IMR-90 (cell line): ENCODE results near the gene USH2A. TPM values are rescaled to one million over a fixed set of nuclear protein-coding genes. Genes with fewer than 3 reads are reported as not detected.

Experiments used
- ATAC-seq: fragments of 200-7000 bp; cut with Tn5 transposase; 2 replicates; pipeline ENCODE4 v1.9.1; 2020; ENCODE audit warnings: low read depth, mild to moderate bottlenecking, moderate library complexity
- BruUV-seq: library from RNA; stranded (reverse); fragments of 400-500 nt; replicated peaks from 2 replicates; lab custom pipeline; 2021; lab: Mats Ljungman, UMichigan
- CTCF ChIA-PET: fragments of 300-600 bp; formaldehyde crosslinking; extraction: SDS; loops from one replicate; lab custom pipeline; 2021; ENCODE audit warnings: antibody characterized with exemption; lab: Yijun Ruan, JAX
- POLR2A ChIA-PET: fragments of 300-600 bp; sonication (Branson Sonifier 250); formaldehyde crosslinking; loops from one replicate; lab custom pipeline; 2022; ENCODE audit warnings: antibody characterized with exemption; ENCODE audit not compliant: unreplicated experiment; lab: Charles Lee
- DNase-seq: peaks from one replicate; pipeline ENCODE4 v3.0.0; 2013
- H2AFZ ChIP-seq: replicated peaks from 2 replicates; pipeline ENCODE3; 2013; ENCODE audit warnings: low read length, mild to moderate bottlenecking; ENCODE audit not compliant: poor library complexity
- H2AK5ac ChIP-seq: 2 replicates; pipeline ENCODE4 v1.6.1; 2013; ENCODE audit warnings: low read depth, low read length, inconsistent platforms
- H2AK9ac ChIP-seq: replicated peaks from 2 replicates; pipeline ENCODE3; 2013; ENCODE audit warnings: mild to moderate bottlenecking, low read depth, low read length, moderate library complexity; ENCODE audit not compliant: poor library complexity
- H2BK120ac ChIP-seq: 2 replicates; pipeline ENCODE4 v1.6.1; 2013; ENCODE audit warnings: low read depth, low read length, inconsistent platforms
- H2BK15ac ChIP-seq: 3 replicates; pipeline ENCODE4 v1.6.1; 2013; ENCODE audit warnings: low read depth, low read length, inconsistent platforms
- H2BK20ac ChIP-seq: 2 replicates; pipeline ENCODE4 v1.6.1; 2013; ENCODE audit warnings: low read depth, mild to moderate bottlenecking, inconsistent platforms, low read length, moderate library complexity
- H2BK5ac ChIP-seq: 2 replicates; pipeline ENCODE4 v1.6.1; 2013; ENCODE audit warnings: mild to moderate bottlenecking, low read depth, low read length, inconsistent platforms; ENCODE audit not compliant: poor library complexity, severe bottlenecking
- H3K14ac ChIP-seq: replicated peaks from 2 replicates; pipeline ENCODE4 v1.6.1; 2013; ENCODE audit warnings: low read depth, low read length, inconsistent platforms
- H3K18ac ChIP-seq: 2 replicates; pipeline ENCODE4 v1.6.1; 2013; ENCODE audit warnings: low read depth, low read length, control low read depth
- H3K23ac ChIP-seq: 2 replicates; pipeline ENCODE4 v1.6.1; 2013; ENCODE audit warnings: low read depth, low read length, inconsistent platforms
- H3K27ac ChIP-seq: 2 replicates; pipeline ENCODE4 v1.5.1; 2013; ENCODE audit warnings: mild to moderate bottlenecking, control low read depth, low read length; ENCODE audit not compliant: insufficient read depth
- H3K27me3 ChIP-seq: 2 replicates; pipeline ENCODE4 v1.6.1; 2013; ENCODE audit warnings: low read length; ENCODE audit not compliant: control insufficient read depth, insufficient read depth
- H3K36me3 ChIP-seq: 2 replicates; pipeline ENCODE4 v1.6.1; 2013; ENCODE audit warnings: low read length, mixed read lengths; ENCODE audit not compliant: control insufficient read depth, insufficient read depth
- H3K4ac ChIP-seq: 2 replicates; pipeline ENCODE4 v1.6.1; 2013; ENCODE audit warnings: low read depth, low read length, inconsistent platforms
- H3K4me1 ChIP-seq: 2 replicates; pipeline ENCODE4 v1.6.1; 2013; ENCODE audit warnings: low read length, mixed read lengths; ENCODE audit not compliant: control insufficient read depth, insufficient read depth
- H3K4me2 ChIP-seq: 2 replicates; pipeline ENCODE4 v1.6.1; 2013; ENCODE audit warnings: low read depth, mild to moderate bottlenecking, control low read depth, low read length, moderate library complexity
- H3K4me3 ChIP-seq: 2 replicates; pipeline ENCODE4 v1.5.1; 2013; ENCODE audit warnings: low read depth, mild to moderate bottlenecking, control low read depth, low read length, moderate library complexity; ENCODE audit not compliant: insufficient read depth
- H3K56ac ChIP-seq: 2 replicates; pipeline ENCODE4 v1.6.1; 2013; ENCODE audit warnings: low read length, inconsistent platforms; ENCODE audit not compliant: insufficient read depth; ENCODE audit errors: extremely low read depth
- H3K79me1 ChIP-seq, 2 experiments: 2 replicates each; pipeline ENCODE4 v1.6.1; 2013; ENCODE audit warnings: low read length in 2 of 2, inconsistent platforms in 1 of 2, low read depth in 1 of 2
- H3K9ac ChIP-seq: 2 replicates; pipeline ENCODE4 v1.6.1; 2013; ENCODE audit warnings: low read depth, low read length, control low read depth
- H3K9me1 ChIP-seq: 2 replicates; pipeline ENCODE4 v1.6.1; 2013; ENCODE audit warnings: low read length, inconsistent platforms; ENCODE audit not compliant: insufficient read depth
- H3K9me3 ChIP-seq: 2 replicates; pipeline ENCODE4 v1.6.1; 2013; ENCODE audit warnings: low read length; ENCODE audit not compliant: control insufficient read depth, insufficient read depth
- H4K20me1 ChIP-seq: 2 replicates; pipeline ENCODE4 v1.6.1; 2013; ENCODE audit warnings: low read length, inconsistent platforms; ENCODE audit not compliant: insufficient read depth
- H4K5ac ChIP-seq: 2 replicates; pipeline ENCODE4 v1.6.1; 2013; ENCODE audit warnings: mild to moderate bottlenecking, low read depth, low read length, control low read depth
- H4K8ac ChIP-seq, 2 experiments: 2 replicates each; pipeline ENCODE4 v1.6.1; 2013; ENCODE audit warnings: low read depth in 2 of 2, low read length in 2 of 2, control low read depth in 1 of 2, inconsistent platforms in 1 of 2
- H4K91ac ChIP-seq: 2 replicates; pipeline ENCODE4 v1.6.1; 2013; ENCODE audit warnings: low read depth, low read length, inconsistent platforms; ENCODE audit not compliant: insufficient read depth
- BHLHE40 ChIP-seq: fragments of 150-350 bp; IDR thresholded peaks from 2 replicates; pipeline ENCODE4 v1.6.1; 2016; ENCODE audit warnings: mild to moderate bottlenecking, low read depth, low read length
- CEBPB ChIP-seq: IDR thresholded peaks from 2 replicates; pipeline ENCODE4 v1.6.1; 2012; ENCODE audit warnings: low read depth, low read length, improper control_type of control experiment
- CHD1 ChIP-seq: IDR thresholded peaks from 2 replicates; pipeline ENCODE4 v1.6.1; 2012; ENCODE audit warnings: low read depth, low read length, improper control_type of control experiment
- CTCF ChIP-seq: conservative IDR thresholded peaks from 2 replicates; pipeline ENCODE4 v1.5.1; 2012; ENCODE audit warnings: mild to moderate bottlenecking, low read depth, low read length, improper control_type of control experiment
- FOS ChIP-seq: fragments of 150-350 bp; IDR thresholded peaks from 2 replicates; pipeline ENCODE4 v1.6.1; 2016; ENCODE audit warnings: low read depth, low read length
- MAFK ChIP-seq: IDR thresholded peaks from 2 replicates; pipeline ENCODE4 v1.6.1; 2012; ENCODE audit warnings: low read depth, low read length, improper control_type of control experiment
- MAZ ChIP-seq: IDR thresholded peaks from 2 replicates; pipeline ENCODE4 v1.6.1; 2012; ENCODE audit warnings: low read depth, mild to moderate bottlenecking, low read length, improper control_type of control experiment, moderate library complexity, borderline replicate concordance
- MXI1 ChIP-seq: IDR thresholded peaks from 2 replicates; pipeline ENCODE4 v1.6.1; 2012; ENCODE audit warnings: low read depth, mild to moderate bottlenecking, low read length, moderate library complexity, borderline replicate concordance
- NFE2L2 ChIP-seq: fragments of 150-350 bp; IDR thresholded peaks from 2 replicates; pipeline ENCODE4 v1.6.1; 2016; ENCODE audit warnings: low read depth, mild to moderate bottlenecking, low read length
- POLR2A ChIP-seq: IDR thresholded peaks from 2 replicates; pipeline ENCODE4 v1.6.1; 2012; ENCODE audit warnings: mild to moderate bottlenecking, low read depth, low read length
- RAD21 ChIP-seq: IDR thresholded peaks from 2 replicates; pipeline ENCODE4 v1.6.1; 2012; ENCODE audit warnings: low read length, improper control_type of control experiment
- RCOR1 ChIP-seq: IDR thresholded peaks from 2 replicates; pipeline ENCODE4 v1.6.1; 2012; ENCODE audit warnings: mild to moderate bottlenecking, low read length, improper control_type of control experiment; ENCODE audit not compliant: insufficient replicate concordance
- RFX5 ChIP-seq: IDR thresholded peaks from 2 replicates; pipeline ENCODE4 v1.8.0; 2012; ENCODE audit warnings: low read depth, mild to moderate bottlenecking, low read length, moderate library complexity
- SMC3 ChIP-seq: fragments of 150-350 bp; IDR thresholded peaks from 2 replicates; pipeline ENCODE4 v1.6.1; 2016; ENCODE audit warnings: low read depth, mild to moderate bottlenecking, antibody characterized with exemption, low read length, moderate library complexity
- WGBS, 2 experiments: methylation state at CpG; one replicate each; pipeline versions ENCODE4 v1.1.5 to v1.1.7; 2013; ENCODE audit warnings: missing lambda C conversion rate in 2 of 2; ENCODE audit not compliant: insufficient read length in 1 of 2; ENCODE audit errors: extremely low coverage in 2 of 2; 5-methylcytosine and 5-hydroxymethylcytosine counted together
- dilution Hi-C: fragments of 300-500 bp; cut with HindIII; formaldehyde crosslinking; loops from one replicate; pipeline ENCODE4 v1.14.3; 2018; ENCODE audit warnings: low sequenced_read_pairs; ENCODE audit not compliant: unreplicated experiment
- in situ Hi-C: fragments of 300-500 bp; cut with MboI; formaldehyde crosslinking; loops from 3 replicates; pipeline ENCODE4 v1.14.3; 2019; ENCODE audit warnings: low sequenced_read_pairs, inconsistent platforms, mixed read lengths
- intact Hi-C: fragments of 100-400 bp; cut with micrococcal nuclease; formaldehyde crosslinking; loops from 2 replicates; pipeline ENCODE4 v1.10.0; 2022
- polyA plus RNA-seq, 3 experiments: library from polyadenylated mRNA; depleted of rRNA; stranded (reverse); fragments of >200 nt; gene quantifications; 2 replicates each; pipeline ENCODE4 v1.2.3, GENCODE V29; 2012; ENCODE audit warnings: low replicate concordance in 1 of 3
- total RNA-seq: library from RNA; depleted of rRNA; stranded (reverse); fragments of >200 nt; gene quantifications from 2 replicates; pipeline ENCODE4 v1.2.3, GENCODE V29; 2012
- TF ChIP-seq, protein P1 (sequence below): fragments of 150-350 bp; IDR thresholded peaks from 2 replicates; pipeline ENCODE4 v1.6.1; 2016; ENCODE audit warnings: low read depth, mild to moderate bottlenecking, low read length, moderate library complexity, borderline replicate concordance
- TF ChIP-seq, protein P2 (sequence below): fragments of 150-350 bp; IDR thresholded peaks from 2 replicates; pipeline ENCODE4 v1.6.1; 2017; ENCODE audit warnings: mild to moderate bottlenecking, antibody characterized with exemption, low read length, low read depth

The USH2A gene
- total and polyA plus RNA-seq, 2 of the 4 experiments (the other 2 are of a cell fraction): under 0.01 to 0.02 TPM

DNA sequence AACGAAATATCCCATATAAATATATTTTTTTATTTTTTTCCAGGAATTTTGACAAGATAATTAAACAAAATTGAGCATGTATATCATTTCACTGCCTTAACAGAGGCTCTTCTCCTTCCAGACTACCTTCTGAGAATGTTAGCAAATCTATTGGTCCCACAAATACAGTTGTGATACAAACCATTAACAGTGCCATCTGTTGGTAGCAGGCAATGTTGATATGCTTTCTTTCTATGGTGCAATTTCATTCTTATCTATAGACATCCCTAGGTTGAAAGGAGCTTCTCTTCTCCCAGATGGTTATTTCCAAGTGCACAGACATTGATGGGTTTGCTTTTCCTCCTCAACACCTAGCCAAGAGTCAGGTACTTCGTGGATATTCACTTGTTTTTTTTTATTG is 303.6 kb downstream of the USH2A start:
- Histone ChIP-seq H3K36me3 (no peaks in the 10 kb centered on the region), H2AK9ac (no peak overlapping the region), H2BK5ac (no peak overlapping the region), H3K23ac (no peak overlapping the region), H4K5ac (no peak overlapping the region), H2AFZ (no peak overlapping the region), H3K4ac (no peak overlapping the region), H3K9ac (no peak overlapping the region), H3K18ac (no peak overlapping the region), H4K91ac (no peak overlapping the region), H3K14ac (no peak overlapping the region), H3K27me3 (no peaks in the 10 kb centered on the region), H3K9me1 (no peaks in the 10 kb centered on the region), H3K27ac (no peak overlapping the region), H2BK120ac (no peak overlapping the region), H4K8ac (no peak overlapping the region), H4K20me1 (no peaks in the 10 kb centered on the region), H3K4me2 (no peak overlapping the region), H3K4me3 (no peak overlapping the region), H2AK5ac (no peak overlapping the region), H3K56ac (no peak overlapping the region), H3K4me1 (no peaks in the 10 kb centered on the region), H3K9me3 (no peaks in the 10 kb centered on the region), H2BK15ac (no peak overlapping the region), H2BK20ac (no peak overlapping the region), H3K79me1 (no peaks in the 10 kb centered on the region)
- ChIA-PET POLR2A (no interaction called here), CTCF (interaction anchor here (0.6 to 1.2 kb wide), 5 partner anchors 19 to 447 kb away, joined by 3 to 6 read pairs (median 3); no protein-coding TSS in a partner anchor)
- TF ChIP-seq RAD21: peak; percentile 52
- no peak for TF ChIP-seq BHLHE40
- TF ChIP-seq MXI1: no peak
- peak; percentile 61 for TF ChIP-seq CTCF
- TF ChIP-seq NFE2L2: no peak
- TF ChIP-seq MAZ: no peak
- no peak for TF ChIP-seq RCOR1
- TF ChIP-seq RFX5: no peak
- no peak for TF ChIP-seq FOS
- TF ChIP-seq CHD1: no peak
- TF ChIP-seq, protein P1, sequence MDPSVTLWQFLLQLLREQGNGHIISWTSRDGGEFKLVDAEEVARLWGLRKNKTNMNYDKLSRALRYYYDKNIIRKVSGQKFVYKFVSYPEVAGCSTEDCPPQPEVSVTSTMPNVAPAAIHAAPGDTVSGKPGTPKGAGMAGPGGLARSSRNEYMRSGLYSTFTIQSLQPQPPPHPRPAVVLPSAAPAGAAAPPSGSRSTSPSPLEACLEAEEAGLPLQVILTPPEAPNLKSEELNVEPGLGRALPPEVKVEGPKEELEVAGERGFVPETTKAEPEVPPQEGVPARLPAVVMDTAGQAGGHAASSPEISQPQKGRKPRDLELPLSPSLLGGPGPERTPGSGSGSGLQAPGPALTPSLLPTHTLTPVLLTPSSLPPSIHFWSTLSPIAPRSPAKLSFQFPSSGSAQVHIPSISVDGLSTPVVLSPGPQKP: no peak
- TF ChIP-seq POLR2A: no peak
- TF ChIP-seq MAFK: no peak
- TF ChIP-seq, protein P2, sequence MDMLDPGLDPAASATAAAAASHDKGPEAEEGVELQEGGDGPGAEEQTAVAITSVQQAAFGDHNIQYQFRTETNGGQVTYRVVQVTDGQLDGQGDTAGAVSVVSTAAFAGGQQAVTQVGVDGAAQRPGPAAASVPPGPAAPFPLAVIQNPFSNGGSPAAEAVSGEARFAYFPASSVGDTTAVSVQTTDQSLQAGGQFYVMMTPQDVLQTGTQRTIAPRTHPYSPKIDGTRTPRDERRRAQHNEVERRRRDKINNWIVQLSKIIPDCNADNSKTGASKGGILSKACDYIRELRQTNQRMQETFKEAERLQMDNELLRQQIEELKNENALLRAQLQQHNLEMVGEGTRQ: no peak
- TF ChIP-seq SMC3: peak; percentile 54
- TF ChIP-seq CEBPB: peak; percentile 60; the same call in 1 of the 2 replicates
- in situ Hi-C loops (no loop called here), intact Hi-C loops (loop anchor here (2.0 kb wide), 2 partner anchors 127 to 295 kb away; no protein-coding TSS in a partner anchor), dilution Hi-C loops (no loop called here)
- 0 out of 2 replicates have a peak, but pooled peaks have one; percentile 48 for ATAC-seq
- no TSS peak for BruUV-seq
- no CpG with 5 or more reads among the region's 2 CpGs for WGBS, 2 experiments
- peak; percentile 50 for DNase-seq
